NCI-H2171 treated with DMSO at 0.1 percent for 48 hours (cell line): ENCODE measurements around the gene PYROXD2.
"Not testable (repeated sequence)": the region's sequence is repeated elsewhere in the genome, so short reads cannot be mapped to it uniquely, and the experiment has no call there.

Source experiments
- DNase-seq: peaks from one replicate; lab custom pipeline; 2025; lab: John Stamatoyannopoulos, UW

The PYROXD2 gene

GRCh38 chr10:98390406-98390805, 24.6 kb downstream of the PYROXD2 start:
- DNase-seq, result no peak

GRCh38 chr10:98389398-98389797, 25.6 kb downstream of the PYROXD2 start:
- DNase-seq, result no peak

- no peak for DNase-seq
Measured at GRCh38 chr10:98388101-98388655, 26.8 kb downstream of the PYROXD2 start.

- DNase-seq, result no peak
Measured at GRCh38 chr10:98384531-98385133, 30.4 kb downstream of the PYROXD2 start.

GRCh38 chr10:98383869-98384268, 31.1 kb downstream of the PYROXD2 start:
- DNase-seq, result no peak

GRCh38 chr10:98383134-98383667, 31.8 kb downstream of the PYROXD2 start:
- not testable (repeated sequence) for DNase-seq

GRCh38 chr10:98382691-98383101, 32.3 kb downstream of the PYROXD2 start:
- DNase-seq, result no peak

- no peak for DNase-seq
Measured at GRCh38 chr10:98380493-98381339, 34.3 kb downstream of the PYROXD2 start.

GRCh38 chr10:98378722-98379121, 36.3 kb downstream of the PYROXD2 start:
- no peak for DNase-seq

GRCh38 chr10:98377536-98377935, 37.4 kb downstream of the PYROXD2 start:
- no peak for DNase-seq

- DNase-seq, result no peak
Measured at GRCh38 chr10:98377001-98377400, 38.0 kb downstream of the PYROXD2 start.

- DNase-seq, result peak; percentile 88
Measured at GRCh38 chr10:98376485-98376884, 38.5 kb downstream of the PYROXD2 start.

GRCh38 chr10:98374217-98374985, 40.6 kb downstream of the PYROXD2 start:
- no peak for DNase-seq

- DNase-seq, result no peak
Measured at GRCh38 chr10:98373260-98374040, 41.5 kb downstream of the PYROXD2 start.

- peak; percentile 8 for DNase-seq
Measured at GRCh38 chr10:98370831-98371820, 43.9 kb downstream of the PYROXD2 start.

- DNase-seq, result no peak
Measured at GRCh38 chr10:98369801-98370200, 45.2 kb downstream of the PYROXD2 start.

GRCh38 chr10:98368644-98369043, 46.3 kb downstream of the PYROXD2 start:
- no peak for DNase-seq

- peak; percentile 4 for DNase-seq
Measured at GRCh38 chr10:98367604-98368451, 47.2 kb downstream of the PYROXD2 start.

GRCh38 chr10:98366062-98366530, 48.9 kb downstream of the PYROXD2 start:
- DNase-seq, result no peak
